Limb (tissue), 2 donors: ENCODE results near the gene APOL6.
"Not testable (repeated sequence)": the region's sequence is repeated elsewhere in the genome, so short reads cannot be mapped to it uniquely, and the experiment has no call there.

Experiments used
- DNase-seq, 2 donors: peaks; one replicate each; pipeline ENCODE4 v3.0.0-alpha.2; 2016; ENCODE audit errors: extremely low spot score in 2 of 2

APOL6 gene

GRCh38 chr22:35637254-35637653 is 11.0 kb upstream of the APOL6 start:
- no peak for DNase-seq

GRCh38 chr22:35638001-35638400 is 10.2 kb upstream of the APOL6 start:
- no peak for DNase-seq

GRCh38 chr22:35638410-35638809 is 9.8 kb upstream of the APOL6 start:
- peak; percentile 73 to 76 for DNase-seq

GRCh38 chr22:35641494-35642120 is 6.6 kb upstream of the APOL6 start:
- DNase-seq, result no peak

GRCh38 chr22:35642305-35642741 is 5.9 kb upstream of the APOL6 start:
- no peak for DNase-seq

- DNase-seq, result no peak
Measured at GRCh38 chr22:35643991-35644390, 4.3 kb upstream of the APOL6 start.

- no peak for DNase-seq
Measured at GRCh38 chr22:35645646-35646045, 2.6 kb upstream of the APOL6 start.

GRCh38 chr22:35649026-35649553 is 844 bp downstream of the APOL6 start:
- DNase-seq, result no peak

GRCh38 chr22:35649636-35650250 is 1.5 kb downstream of the APOL6 start:
- DNase-seq, result no peak

- DNase-seq, result no peak
Measured at GRCh38 chr22:35651085-35651484, 2.8 kb downstream of the APOL6 start.

- no peak for DNase-seq
Measured at GRCh38 chr22:35653824-35654223, 5.6 kb downstream of the APOL6 start.

- no peak for DNase-seq
Measured at GRCh38 chr22:35656284-35656752, 8.1 kb downstream of the APOL6 start.

GRCh38 chr22:35657571-35658312 is 9.5 kb downstream of the APOL6 start:
- no peak for DNase-seq

- no peak for DNase-seq
Measured at GRCh38 chr22:35660291-35661127, 12.3 kb downstream of the APOL6 start.

GRCh38 chr22:35661464-35661863 is 13.2 kb downstream of the APOL6 start:
- no peak for DNase-seq

GRCh38 chr22:35662914-35663313 is 14.7 kb downstream of the APOL6 start:
- DNase-seq, result no peak

GRCh38 chr22:35663371-35663770 is 15.1 kb downstream of the APOL6 start:
- no peak for DNase-seq

GRCh38 chr22:35664955-35665587 is 16.8 kb downstream of the APOL6 start:
- DNase-seq, result no peak

- not testable (repeated sequence) for DNase-seq
Measured at GRCh38 chr22:35666699-35667098, 18.5 kb downstream of the APOL6 start.

- no peak for DNase-seq
Measured at GRCh38 chr22:35674335-35674734, 26.1 kb downstream of the APOL6 start.

GRCh38 chr22:35676065-35676464 is 27.8 kb downstream of the APOL6 start:
- DNase-seq, result not testable (repeated sequence)
